SH-SY5Y (cell line): ENCODE data around the gene TARDBP.

Source experiments
- GATA2 ChIP-seq: IDR thresholded peaks from 2 replicates; pipeline ENCODE4 v1.6.1; 2011; ENCODE audit warnings: mild to moderate bottlenecking, low read depth, low read length
- GATA3 ChIP-seq: IDR thresholded peaks from 2 replicates; pipeline ENCODE4 v1.6.1; 2011; ENCODE audit warnings: low read depth, mild to moderate bottlenecking, low read length, moderate library complexity

TARDBP gene

DNA sequence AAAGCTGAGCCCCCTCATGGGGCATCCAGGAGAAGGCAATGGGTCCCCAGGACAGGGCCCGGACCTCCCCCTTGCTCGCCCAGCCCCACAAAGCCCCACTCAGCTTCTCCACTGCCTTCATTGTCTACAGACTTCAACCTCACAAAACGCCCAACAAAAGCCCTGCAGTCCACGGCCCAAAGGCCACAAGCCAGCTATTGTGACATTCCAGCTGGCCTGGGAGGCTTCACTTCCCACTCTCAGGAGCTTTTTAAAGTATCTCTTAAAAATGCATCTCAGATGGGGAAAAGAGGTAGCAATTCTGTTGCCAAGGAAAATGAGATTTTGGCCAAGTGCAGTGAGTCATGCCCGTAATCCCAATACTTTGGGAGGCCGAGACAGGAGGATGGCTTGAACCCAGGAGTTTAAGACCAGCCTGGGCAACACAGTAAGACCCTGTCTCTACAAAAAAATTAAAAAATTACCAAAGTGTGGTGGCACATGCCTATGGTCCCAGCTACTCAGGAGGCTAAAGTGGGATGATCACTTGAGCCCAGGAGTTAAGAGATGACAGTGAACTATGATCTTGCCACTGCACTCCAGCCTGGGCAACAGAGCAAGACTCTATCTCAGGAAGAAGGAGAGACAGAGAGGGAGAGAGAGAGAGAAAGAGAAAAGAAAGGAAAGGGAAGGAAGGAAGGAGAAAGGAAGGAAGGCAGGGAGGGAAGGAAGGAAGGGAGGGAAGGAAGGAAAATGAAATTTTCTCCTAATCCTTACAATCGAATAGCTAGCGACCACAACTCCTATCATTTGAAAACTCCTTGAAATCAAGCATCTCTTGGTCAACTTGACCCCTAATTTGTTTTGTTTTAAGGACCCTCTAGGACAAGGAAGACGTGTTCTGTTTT, 31.4 kb upstream of the TARDBP start:
- TF ChIP-seq GATA2, result no peak

DNA sequence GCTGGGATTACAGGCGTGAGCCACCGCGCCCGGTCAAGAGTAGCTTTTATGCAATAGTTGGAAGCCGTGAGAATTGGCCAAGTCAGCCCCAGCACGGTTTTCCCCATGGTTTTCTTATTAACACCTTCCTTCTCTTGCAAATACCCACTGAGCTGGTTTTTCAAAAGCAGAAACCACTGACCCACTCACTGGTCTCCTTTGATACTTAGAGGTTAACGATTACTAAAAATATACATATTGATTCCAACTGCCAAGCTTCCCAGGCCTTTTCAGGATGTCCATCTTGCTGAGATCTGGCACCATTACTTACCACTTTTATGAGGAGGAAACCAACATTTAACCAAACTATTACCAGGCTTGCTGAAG, 25.9 kb upstream of the TARDBP start:
- TF ChIP-seq GATA3, result no peak
- no peak for TF ChIP-seq GATA2

DNA sequence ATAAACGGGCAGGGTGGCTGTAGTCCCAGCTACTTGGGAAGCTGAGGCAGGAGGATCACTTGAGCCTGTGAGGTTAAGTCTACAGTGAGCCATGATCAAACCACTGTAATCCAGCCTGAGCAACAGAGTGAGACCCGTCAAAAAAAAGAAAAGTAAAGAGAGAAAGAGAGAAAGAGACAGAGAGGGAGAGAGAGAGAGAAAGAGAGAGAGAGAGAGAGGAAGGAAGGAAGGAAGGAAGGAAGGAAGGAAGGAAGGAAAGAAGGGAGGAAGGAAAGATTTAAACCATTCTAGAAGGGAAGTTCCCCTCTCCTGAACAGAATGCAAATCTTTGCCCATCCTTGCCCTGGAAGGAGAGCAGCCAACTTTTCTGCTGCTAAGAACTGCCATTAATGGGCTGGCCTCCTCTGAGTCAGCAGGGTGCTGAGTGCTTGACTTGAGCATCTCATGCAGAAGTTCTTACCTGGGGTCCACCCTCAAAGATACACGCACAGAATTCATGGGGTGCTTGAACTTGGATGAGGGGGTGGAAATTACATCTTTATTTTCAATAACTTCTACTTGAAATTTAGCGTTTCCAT, 24.5 kb upstream of the TARDBP start:
- TF ChIP-seq GATA3, result no peak
- no peak for TF ChIP-seq GATA2

DNA sequence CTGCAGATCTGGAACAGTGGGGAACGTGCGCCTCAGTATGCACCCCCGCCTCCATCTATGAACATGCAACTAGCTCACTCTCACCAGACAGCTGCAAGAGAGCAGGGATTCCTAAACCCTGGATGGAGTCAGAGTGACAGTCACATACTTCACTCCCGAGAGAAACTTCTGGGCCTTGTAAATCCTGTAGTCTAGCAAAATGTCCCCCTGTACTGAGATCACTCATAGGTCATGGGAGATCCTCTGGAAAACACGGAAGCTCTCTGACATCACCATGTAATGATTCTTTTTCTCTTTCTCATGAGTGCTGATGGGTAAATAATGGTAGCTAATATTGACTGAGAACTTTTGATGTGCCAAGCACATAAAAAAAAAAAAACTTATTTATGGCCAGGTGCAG, 23.4 kb upstream of the TARDBP start:
- TF ChIP-seq GATA3 (no peak), GATA2 (no peak)

DNA sequence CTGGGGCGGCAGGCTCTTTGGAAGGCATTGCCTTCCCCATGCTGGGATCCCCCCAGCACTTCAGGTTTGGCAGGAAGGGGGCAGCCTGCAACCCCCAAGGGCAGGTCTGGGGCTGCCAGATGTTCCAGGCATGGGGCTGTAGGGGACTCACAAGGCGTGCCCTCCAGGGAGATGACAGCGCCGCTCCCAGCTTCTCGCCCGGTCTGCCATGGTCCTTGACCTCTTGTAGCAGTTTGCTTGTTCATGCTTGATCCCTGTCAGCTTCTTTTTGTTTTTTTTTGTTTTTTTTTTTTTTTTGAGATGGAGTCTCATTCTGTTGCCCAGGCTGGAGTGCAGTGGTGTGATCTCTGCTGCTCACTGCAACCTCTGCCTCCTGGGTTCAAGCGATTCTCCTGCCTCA, 21.6 kb upstream of the TARDBP start:
- TF ChIP-seq GATA3, result no peak
- TF ChIP-seq GATA2, result no peak

DNA sequence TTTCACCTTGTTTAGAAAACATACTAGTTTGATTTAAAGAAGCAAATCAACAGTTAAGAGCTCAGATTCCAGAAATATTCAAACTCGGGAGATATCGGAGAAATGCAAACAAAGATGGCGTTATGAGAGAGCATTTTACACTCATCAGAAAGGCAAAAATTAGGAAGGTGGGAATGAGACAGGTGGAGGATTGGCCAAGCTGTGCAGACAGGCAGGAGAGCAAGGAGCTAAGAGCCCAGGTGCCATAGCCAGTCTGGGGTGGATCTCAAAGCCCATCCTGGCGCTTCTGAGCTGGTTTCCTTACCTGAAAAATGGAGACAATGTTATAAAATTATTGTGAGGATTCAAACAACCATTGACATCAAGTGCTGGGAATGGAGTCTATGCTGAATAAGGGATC, 19.6 kb upstream of the TARDBP start:
- TF ChIP-seq GATA3 (no peak), GATA2 (no peak)

DNA sequence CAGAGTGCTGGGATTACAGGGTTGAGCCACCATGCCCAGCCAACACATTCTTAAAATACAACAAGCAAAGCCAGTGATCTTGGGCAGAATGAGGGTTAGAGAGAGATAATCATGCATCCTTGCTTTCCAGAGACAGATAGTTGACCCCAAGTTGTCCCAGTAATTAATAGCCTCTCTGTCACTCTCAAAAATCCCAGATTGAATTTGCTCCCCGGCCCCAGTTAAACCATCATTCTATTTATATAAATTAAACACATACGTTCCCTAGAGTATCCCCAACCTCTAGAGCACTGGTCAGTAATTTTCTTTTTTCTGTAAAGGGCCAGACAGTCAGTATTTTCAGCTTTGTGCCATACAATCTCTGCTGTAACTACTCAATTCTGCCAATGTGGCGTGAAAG, 16.4 kb upstream of the TARDBP start:
- TF ChIP-seq GATA3 (no peak), GATA2 (no peak)

DNA sequence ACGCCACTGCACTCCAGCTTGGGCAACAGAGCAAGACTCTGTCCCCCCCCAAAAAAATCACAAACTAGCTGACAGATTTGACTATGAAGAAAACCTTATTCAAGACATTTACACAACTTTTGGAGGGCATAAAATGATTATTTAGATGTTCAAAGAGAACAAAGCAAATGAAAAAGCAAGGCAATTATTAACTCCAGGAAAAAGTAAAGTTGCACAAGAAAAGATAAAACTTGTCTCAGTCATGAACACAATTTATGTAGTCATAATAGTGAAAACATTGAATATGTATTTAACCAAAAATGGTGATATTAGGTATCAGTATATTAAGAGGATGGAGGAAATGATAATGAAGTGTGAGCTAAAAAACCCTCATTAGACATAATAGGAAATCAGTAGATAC, 11.9 kb upstream of the TARDBP start:
- TF ChIP-seq GATA2 (no peak), GATA3 (no peak)

DNA sequence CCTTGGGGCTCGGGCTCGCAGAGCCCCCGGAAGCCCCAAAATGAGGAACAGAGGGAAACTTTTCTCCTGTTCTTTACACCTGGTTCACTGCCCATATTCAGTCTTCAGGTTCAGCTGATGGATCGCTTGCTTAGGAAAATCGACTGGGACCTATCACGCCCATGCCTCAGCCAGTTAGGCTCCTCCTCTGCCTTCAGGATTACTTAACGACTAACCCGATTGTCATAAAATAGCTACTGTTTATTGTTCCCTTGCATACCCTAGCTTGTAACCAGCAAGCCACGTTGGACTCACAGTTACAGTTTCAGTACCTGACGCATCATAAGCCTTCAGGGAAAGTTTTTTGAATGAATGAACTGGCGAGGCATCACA, 692 bp downstream of the TARDBP start:
- TF ChIP-seq GATA3 (no peak), GATA2 (no peak)

DNA sequence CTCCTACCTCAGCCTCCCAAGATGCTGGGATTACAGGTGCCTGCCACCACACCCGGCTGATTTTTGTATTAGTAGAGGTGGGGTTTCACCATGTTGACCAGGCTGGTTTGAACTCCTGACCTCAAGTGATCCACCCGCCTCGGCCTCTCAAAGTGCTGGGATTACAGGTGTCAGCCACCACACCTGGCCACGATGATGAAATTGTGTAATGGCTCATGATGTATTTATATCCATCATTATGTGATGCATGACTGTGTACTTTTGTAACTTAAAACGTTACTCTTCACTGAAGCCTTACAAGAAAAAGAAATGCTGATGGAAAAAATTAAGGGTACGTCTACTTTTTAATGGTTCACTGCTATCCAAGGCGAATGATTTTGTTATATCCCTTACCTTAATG, 7.5 kb downstream of the TARDBP start:
- TF ChIP-seq GATA2 (no peak), GATA3 (no peak)

DNA sequence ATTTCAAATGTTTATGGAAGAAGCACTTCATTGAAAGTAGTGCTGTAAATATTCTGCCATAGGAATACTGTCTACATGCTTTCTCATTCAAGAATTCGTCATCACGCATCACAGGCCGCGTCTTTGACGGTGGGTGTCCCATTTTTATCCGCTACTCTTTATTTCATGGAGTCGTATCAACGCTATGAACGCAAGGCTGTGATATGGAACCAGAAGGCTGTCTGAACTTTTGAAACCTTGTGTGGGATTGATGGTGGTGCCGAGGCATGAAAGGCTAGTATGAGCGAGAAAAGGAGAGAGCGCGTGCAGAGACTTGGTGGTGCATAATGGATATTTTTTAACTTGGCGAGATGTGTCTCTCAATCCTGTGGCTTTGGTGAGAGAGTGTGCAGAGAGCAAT, 10.7 kb downstream of the TARDBP start:
- TF ChIP-seq GATA2 (no peak), GATA3 (no peak)

DNA sequence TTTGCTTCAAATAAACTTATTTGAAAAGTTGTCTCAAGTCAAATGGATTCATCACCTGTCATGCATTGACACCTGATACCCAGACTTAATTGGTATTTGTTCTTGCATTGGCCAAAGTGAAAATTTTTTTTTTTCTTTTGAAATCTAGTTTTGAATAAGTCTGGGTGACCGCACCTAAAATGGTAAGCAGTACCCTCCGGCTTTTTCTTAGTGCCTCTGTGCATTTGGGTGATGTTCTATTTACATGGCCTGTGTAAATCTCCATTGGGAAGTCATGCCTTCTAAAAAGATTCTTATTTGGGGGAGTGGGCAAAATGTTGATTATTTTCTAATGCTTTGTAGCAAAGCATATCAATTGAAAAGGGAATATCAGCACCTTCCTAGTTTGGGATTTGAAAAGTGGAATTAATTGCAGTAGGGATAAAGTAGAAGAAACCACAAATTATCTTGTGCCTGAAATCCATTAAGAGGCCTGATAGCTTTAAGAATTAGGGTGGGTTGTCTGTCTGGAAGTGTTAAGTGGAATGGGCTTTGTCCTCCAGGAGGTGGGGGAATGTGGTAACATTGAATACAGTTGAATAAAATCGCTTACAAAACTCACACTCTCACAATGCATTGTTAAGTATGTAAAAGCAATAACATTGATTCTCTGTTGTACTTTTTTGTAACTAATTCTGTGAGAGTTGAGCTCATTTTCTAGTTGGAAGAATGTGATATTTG, 11.9 kb downstream of the TARDBP start:
- TF ChIP-seq GATA3 (no peak), GATA2 (no peak)

DNA sequence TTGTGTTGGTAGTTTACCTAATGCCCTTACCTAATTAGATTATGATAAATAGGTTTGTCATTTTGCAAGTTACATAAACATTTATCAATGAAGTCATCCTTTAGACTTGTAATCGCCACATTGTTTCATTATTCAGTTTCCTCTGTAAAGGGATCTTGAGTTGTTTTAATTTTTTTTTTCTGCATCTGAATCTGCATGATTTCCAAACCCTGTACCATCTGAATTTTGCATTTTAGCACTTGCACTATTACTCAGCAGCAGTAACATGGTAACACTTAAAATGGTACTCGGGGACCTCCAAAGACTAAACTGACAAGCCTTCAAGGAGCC, 12.4 kb downstream of the TARDBP start:
- TF ChIP-seq GATA2 (no peak), GATA3 (no peak)

DNA sequence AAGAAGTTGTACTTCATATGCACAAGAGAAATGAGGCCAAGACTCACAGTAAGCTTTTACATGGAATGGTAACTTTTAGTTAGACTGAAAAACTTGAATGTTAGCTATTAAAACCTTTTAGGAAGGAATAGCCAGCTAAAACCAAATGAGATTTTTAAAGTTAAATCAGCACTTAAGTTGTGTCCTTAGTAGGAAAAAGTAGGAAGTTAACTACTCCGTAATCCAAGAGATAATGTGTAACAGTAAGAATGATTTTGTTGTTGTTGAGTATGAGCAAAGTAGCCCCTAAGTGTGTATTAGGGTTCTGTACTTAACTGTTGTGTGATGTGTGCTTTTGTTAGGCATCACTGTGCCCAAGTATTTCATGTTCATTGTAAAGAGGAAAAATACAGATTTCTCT, 13.2 kb downstream of the TARDBP start:
- TF ChIP-seq GATA3, result no peak
- TF ChIP-seq GATA2, result no peak

DNA sequence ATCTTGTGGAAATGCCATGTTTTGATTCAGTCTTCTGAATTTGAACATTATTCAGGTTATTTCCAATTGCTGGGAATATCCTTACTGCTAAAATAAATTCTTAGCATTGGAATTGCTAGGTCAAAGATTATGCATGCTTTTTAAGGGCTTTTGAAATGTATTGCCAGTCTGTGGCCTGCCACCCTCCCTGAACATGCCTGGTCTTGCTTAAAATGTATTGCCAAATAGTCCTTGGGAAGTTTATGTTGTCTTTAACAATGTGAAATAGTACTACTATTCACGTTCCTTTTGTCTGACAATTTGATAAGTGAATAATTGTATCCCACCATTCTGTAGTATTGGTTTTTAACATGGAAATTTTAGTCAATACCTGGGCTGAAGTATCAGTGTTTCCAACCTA, 13.6 kb downstream of the TARDBP start:
- TF ChIP-seq GATA2 (no peak), GATA3 (no peak)

DNA sequence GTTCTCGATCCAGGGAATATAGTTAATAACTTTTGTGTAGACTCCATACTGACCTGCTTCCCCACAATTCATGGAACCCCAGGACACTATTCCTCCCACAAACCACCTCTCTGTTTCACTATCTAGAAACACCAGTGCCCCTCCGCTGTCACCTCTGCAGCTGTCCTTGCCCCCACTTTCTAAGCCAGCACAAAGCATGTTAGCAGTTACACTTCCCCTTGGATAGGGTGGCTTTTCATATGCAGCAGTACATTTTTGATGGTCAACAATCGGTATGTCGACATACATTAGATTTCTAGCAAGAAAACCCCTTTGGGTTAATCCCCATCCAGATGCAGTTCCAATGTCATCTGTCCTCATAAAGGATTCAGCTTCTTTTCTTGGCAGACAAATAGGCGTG, 14.4 kb downstream of the TARDBP start:
- no peak for TF ChIP-seq GATA2
- TF ChIP-seq GATA3, result no peak
